Endothelial cell (in vitro differentiated cells): Measurements from ENCODE around the gene AKAP13. TPM values are rescaled to one million over a fixed set of nuclear protein-coding genes. Genes with fewer than 3 reads are reported as not detected.

Source experiments
- DNase-seq: peaks from one replicate; pipeline ENCODE4 v3.0.0; 2021; ENCODE audit warnings: low spot score
- H3K27ac Mint-ChIP-seq: one replicate; pipeline ENCODE4 v1.8.0; 2021; ENCODE audit warnings: mixed read lengths, inconsistent platforms; ENCODE audit not compliant: unreplicated experiment
- H3K27me3 Mint-ChIP-seq: one replicate; pipeline ENCODE4 v1.8.0; 2021; ENCODE audit warnings: mild to moderate bottlenecking, moderate library complexity, mixed read lengths, inconsistent platforms; ENCODE audit not compliant: unreplicated experiment
- H3K36me3 Mint-ChIP-seq: one replicate; pipeline ENCODE4 v1.8.0; 2021; ENCODE audit warnings: mild to moderate bottlenecking, low read depth, mixed read lengths, inconsistent platforms; ENCODE audit not compliant: unreplicated experiment
- H3K4me1 Mint-ChIP-seq: one replicate; pipeline ENCODE4 v1.8.0; 2021; ENCODE audit warnings: mild to moderate bottlenecking, mixed read lengths, inconsistent platforms; ENCODE audit not compliant: unreplicated experiment
- H3K4me3 Mint-ChIP-seq: one replicate; pipeline ENCODE4 v1.8.0; 2021; ENCODE audit warnings: mild to moderate bottlenecking, mixed read lengths, inconsistent platforms; ENCODE audit not compliant: unreplicated experiment
- H3K9me3 Mint-ChIP-seq: one replicate; pipeline ENCODE4 v1.8.0; 2021; ENCODE audit warnings: mixed read lengths, inconsistent platforms; ENCODE audit not compliant: unreplicated experiment
- CTCF ChIP-seq: fragments of 200-600 bp; sonication (generic); IDR thresholded peaks from one replicate; pipeline ENCODE4 v1.5.0; 2021; ENCODE audit warnings: antibody characterized with exemption; ENCODE audit not compliant: unreplicated experiment
- total RNA-seq: library from RNA; stranded (reverse); fragmentation: NEBNext Ultra II Directional; extraction: Animal tissue kit (Norgen Biotek cat#: 25700); gene quantifications from one replicate; pipeline ENCODE4 v1.2.1, GENCODE V29; 2021; ENCODE audit not compliant: unreplicated experiment

Gene AKAP13
- total RNA-seq, 1 donor from 2014 or later, result 249 TPM

- Mint-ChIP-seq H3K4me1 (peaks cover 56% of the 10 kb centered on the region), H3K36me3 (peaks cover 31% of the 10 kb centered on the region), H3K4me3 (peak overlapping the region; percentile 52)
Measured at GRCh38 chr15:85706779-85707518, 326.5 kb downstream of the AKAP13 start.

GRCh38 chr15:85707519-85708338 is 327.3 kb downstream of the AKAP13 start:
- DNase-seq, result no peak
- no peak overlapping the region for H3K4me3 Mint-ChIP-seq

More at GRCh38 chr15:85706779-85707518, 326.5 kb downstream of the AKAP13 start:
- no peak for DNase-seq
- Mint-ChIP-seq H3K27ac (peak overlapping the region; percentile 89), H3K9me3 (no peaks in the 10 kb centered on the region), H3K27me3 (peaks cover 8% of the 10 kb centered on the region)
- TF ChIP-seq CTCF, result no peak

GRCh38 chr15:85708402-85708941 is 328.1 kb downstream of the AKAP13 start:
- TF ChIP-seq CTCF, result no peak
- Mint-ChIP-seq H3K36me3 (peaks cover 39% of the 10 kb centered on the region), H3K4me1 (peaks cover 51% of the 10 kb centered on the region), H3K9me3 (no peaks in the 10 kb centered on the region), H3K27me3 (peaks cover 3% of the 10 kb centered on the region), H3K27ac (no peak overlapping the region), H3K4me3 (no peak overlapping the region)
- no peak for DNase-seq

More at GRCh38 chr15:85707519-85708338, 327.3 kb downstream of the AKAP13 start:
- H3K9me3 Mint-ChIP-seq, result no peaks in the 10 kb centered on the region
- peak overlapping the region; percentile 89 for H3K27ac Mint-ChIP-seq
- peaks cover 3% of the 10 kb centered on the region for H3K27me3 Mint-ChIP-seq
- peaks cover 35% of the 10 kb centered on the region for H3K36me3 Mint-ChIP-seq
- H3K4me1 Mint-ChIP-seq, result peaks cover 51% of the 10 kb centered on the region
- TF ChIP-seq CTCF, result no peak

GRCh38 chr15:85709250-85709649 is 328.8 kb downstream of the AKAP13 start:
- no peak for TF ChIP-seq CTCF
- H3K27ac Mint-ChIP-seq, result no peak overlapping the region
- H3K4me1 Mint-ChIP-seq, result peaks cover 46% of the 10 kb centered on the region
- H3K4me3 Mint-ChIP-seq, result no peak overlapping the region
- no peaks in the 10 kb centered on the region for H3K9me3 Mint-ChIP-seq
- no peak for DNase-seq
- H3K27me3 Mint-ChIP-seq, result peaks cover 3% of the 10 kb centered on the region
- H3K36me3 Mint-ChIP-seq, result peaks cover 46% of the 10 kb centered on the region
